K562 (cell line): ENCODE measurements around the gene B9D2. TPM values are rescaled to one million over a fixed set of nuclear protein-coding genes. Genes with fewer than 3 reads are reported as not detected.

Experiments used
- ARID1B ChIP-seq: fragments of 450-650 bp; IDR thresholded peaks from 2 replicates; pipeline ENCODE4 v1.6.1; 2016; ENCODE audit warnings: antibody characterized with exemption, mild to moderate bottlenecking, inconsistent platforms
- BACH1 ChIP-seq: fragments of 200-800 bp; sonication (Bioruptor generic); IDR thresholded peaks from 2 replicates; pipeline ENCODE4 v1.6.1; 2016; ENCODE audit warnings: missing genetic modification characterization, missing compliant biosample characterization
- BRD9 ChIP-seq: fragments of 450-650 bp; IDR thresholded peaks from 2 replicates; pipeline ENCODE4 v1.6.1; 2018; ENCODE audit warnings: low read depth; ENCODE audit not compliant: partially characterized antibody
- CBFA2T3 ChIP-seq: fragments of 450-650 bp; IDR thresholded peaks from 2 replicates; pipeline ENCODE4 v1.6.1; 2017
- CBX3 ChIP-seq, 2 experiments: IDR thresholded peaks; 1 replicate in 1 of 2; 2 replicates in 1 of 2; pipeline ENCODE4 v1.6.1; 2012; ENCODE audit warnings: inconsistent platforms in 2 of 2, low read length in 2 of 2, borderline replicate concordance in 1 of 2, control low read depth in 1 of 2
- E2F3 ChIP-seq: fragments of 250-450 bp; sonication (Bioruptor Pico); IDR thresholded peaks from 2 replicates; pipeline ENCODE4 v1.4.0; 2020; ENCODE audit warnings: mild to moderate bottlenecking
- ETS2 ChIP-seq: IDR thresholded peaks from 2 replicates; pipeline ENCODE4 v1.6.1; 2016; ENCODE audit warnings: borderline replicate concordance, missing genetic modification characterization, mild to moderate bottlenecking, moderate library complexity, missing compliant biosample characterization; ENCODE audit not compliant: poor library complexity, severe bottlenecking
- ETV1 ChIP-seq: fragments of 450-650 bp; conservative IDR thresholded peaks from 2 replicates; pipeline ENCODE4 v1.6.1; 2016; ENCODE audit warnings: missing genetic modification characterization, control low read depth, low read depth, missing compliant biosample characterization
- EWSR1 ChIP-seq: fragments of 450-650 bp; IDR thresholded peaks from 2 replicates; pipeline ENCODE4 v1.6.1; 2018; ENCODE audit warnings: borderline replicate concordance, mild to moderate bottlenecking, low read depth, moderate library complexity; ENCODE audit not compliant: partially characterized antibody
- KAT7 ChIP-seq: sonication (generic); formaldehyde crosslinking; IDR thresholded peaks from 2 replicates; pipeline ENCODE4 v1.8.0; 2022; ENCODE audit warnings: missing genetic modification reagents, mild to moderate bottlenecking, borderline replicate concordance
- NCOA2 ChIP-seq, 2 experiments: fragments of 450-650 bp; IDR thresholded peaks; 2 replicates each; pipeline ENCODE4 v1.6.1; 2018; ENCODE audit warnings: mild to moderate bottlenecking in 2 of 2, moderate library complexity in 1 of 2; ENCODE audit not compliant: partially characterized antibody in 2 of 2
- NRF1 ChIP-seq, 2 experiments: fragments of 450-650 bp; IDR thresholded peaks in 1 of 2; conservative IDR thresholded peaks in 1 of 2; 2 replicates each; pipeline ENCODE4 v1.6.1; 2014; ENCODE audit warnings: mild to moderate bottlenecking in 2 of 2
- PPARD ChIP-seq: fragments of 250-450 bp; sonication (Bioruptor Pico); IDR thresholded peaks from 2 replicates; pipeline ENCODE4 v1.8.0; 2022; ENCODE audit warnings: inconsistent platforms, mild to moderate bottlenecking, moderate library complexity
- RBFOX2 ChIP-seq: fragments of 200-400 bp; formaldehyde crosslinking; IDR thresholded peaks from 2 replicates; pipeline ENCODE4 v1.6.1; 2017; ENCODE audit warnings: low read depth, mild to moderate bottlenecking, low read length, moderate library complexity
- RCOR1 ChIP-seq, 2 experiments: IDR thresholded peaks; 2 replicates each; pipeline ENCODE4 v1.6.1; 2012; ENCODE audit warnings: low read depth in 2 of 2, low read length in 2 of 2, borderline replicate concordance in 1 of 2, improper control_type of control experiment in 1 of 2
- SIRT6 ChIP-seq: IDR thresholded peaks from one replicate; pipeline ENCODE4 v1.6.1; 2012; ENCODE audit warnings: low read depth, mild to moderate bottlenecking, control low read depth, inconsistent platforms, low read length, moderate library complexity
- SOX6 ChIP-seq: fragments of 450-650 bp; IDR thresholded peaks from 2 replicates; pipeline ENCODE4 v1.6.1; 2014; ENCODE audit warnings: mild to moderate bottlenecking
- SREBF2 ChIP-seq: sonication (generic); formaldehyde crosslinking; IDR thresholded peaks from 2 replicates; pipeline ENCODE4 v1.4.0; 2020; ENCODE audit warnings: mild to moderate bottlenecking, missing genetic modification reagents
- TAF1 ChIP-seq: IDR thresholded peaks from 2 replicates; pipeline ENCODE4 v1.6.1; 2011; ENCODE audit warnings: mild to moderate bottlenecking, low read length, moderate library complexity; ENCODE audit not compliant: insufficient read depth, control insufficient read depth, severe bottlenecking; ENCODE audit errors: extremely low read depth
- TGIF2 ChIP-seq: sonication (generic); formaldehyde crosslinking; IDR thresholded peaks from 2 replicates; pipeline ENCODE4 v1.8.1; 2022; ENCODE audit warnings: mild to moderate bottlenecking, missing genetic modification reagents, moderate library complexity
- XRCC5 ChIP-seq: fragments of 200-400 bp; formaldehyde crosslinking; IDR thresholded peaks from 2 replicates; pipeline ENCODE4 v1.6.1; 2017; ENCODE audit warnings: low read depth, mild to moderate bottlenecking, low read length
- ZNF316 ChIP-seq: fragments of 450-650 bp; IDR thresholded peaks from 2 replicates; pipeline ENCODE4 v1.6.1; 2016
- ZNF561 ChIP-seq: fragments of 450-650 bp; formaldehyde crosslinking; conservative IDR thresholded peaks from 2 replicates; pipeline ENCODE4 v1.4.0; 2020; ENCODE audit warnings: mild to moderate bottlenecking, moderate library complexity
- ZNF57 ChIP-seq: fragments of 450-650 bp; formaldehyde crosslinking; IDR thresholded peaks from 2 replicates; pipeline ENCODE4 v1.4.0; 2020; ENCODE audit warnings: mild to moderate bottlenecking, moderate library complexity
- ZNF583 ChIP-seq: fragments of 250-450 bp; sonication (Bioruptor Pico); IDR thresholded peaks from 2 replicates; pipeline ENCODE4 v1.4.0; 2020
- ZNF707 ChIP-seq: fragments of 250-450 bp; sonication (Bioruptor Pico); conservative IDR thresholded peaks from 2 replicates; pipeline ENCODE4 v1.8.0; 2022; ENCODE audit warnings: inconsistent platforms, mild to moderate bottlenecking, moderate library complexity
- ZZZ3 ChIP-seq: fragments of 450-650 bp; IDR thresholded peaks from 2 replicates; pipeline ENCODE4 v1.6.1; 2016; ENCODE audit warnings: antibody characterized with exemption, mild to moderate bottlenecking, moderate library complexity
- polyA plus RNA-seq, 8 experiments: library from polyadenylated mRNA; depleted of rRNA in 4 of 8; stranded (reverse) in 5 of 8; unstranded in 3 of 8; fragments of >200 nt; fragmentation: Nextera tagmentation in 2 of 8; fragmentation: Illumina TruSeq in 1 of 8; extraction: Ambion mirVana in 2 of 8; extraction: Trizol in 1 of 8; gene quantifications; 2 replicates each; pipeline versions ENCODE4 v1.2.1 to v1.2.3, GENCODE V29; 2011 to 2014; ENCODE audit warnings: inconsistent platforms in 1 of 8, missing spikeins in 1 of 8
- total RNA-seq, 7 experiments: library from RNA; depleted of rRNA in 6 of 7; stranded (reverse); fragments of >200 nt in 6 of 7; fragmentation: Illumina TruSeq in 2 of 7; extraction: Trizol in 2 of 7; gene quantifications; 2 replicates each; pipeline versions ENCODE4 v1.2.1 to v1.2.3, GENCODE V29; 2011 to 2021; ENCODE audit warnings: low replicate concordance in 1 of 7
- TF ChIP-seq, protein P1 (sequence below): fragments of 450-650 bp; formaldehyde crosslinking; IDR thresholded peaks from 2 replicates; pipeline ENCODE4 v1.4.0; 2020; ENCODE audit warnings: mild to moderate bottlenecking, moderate library complexity
- TF ChIP-seq, protein P2 (sequence below): IDR thresholded peaks from 2 replicates; pipeline ENCODE4 v1.6.1; 2016; ENCODE audit warnings: missing genetic modification characterization, missing compliant biosample characterization

B9D2 gene
- total and polyA plus RNA-seq, 9 of the 15 experiments (the other 6 are each of a cell fraction or from before 2014, with no cell fraction given), result 0.83 to 6.9 (median 2.8) TPM

DNA sequence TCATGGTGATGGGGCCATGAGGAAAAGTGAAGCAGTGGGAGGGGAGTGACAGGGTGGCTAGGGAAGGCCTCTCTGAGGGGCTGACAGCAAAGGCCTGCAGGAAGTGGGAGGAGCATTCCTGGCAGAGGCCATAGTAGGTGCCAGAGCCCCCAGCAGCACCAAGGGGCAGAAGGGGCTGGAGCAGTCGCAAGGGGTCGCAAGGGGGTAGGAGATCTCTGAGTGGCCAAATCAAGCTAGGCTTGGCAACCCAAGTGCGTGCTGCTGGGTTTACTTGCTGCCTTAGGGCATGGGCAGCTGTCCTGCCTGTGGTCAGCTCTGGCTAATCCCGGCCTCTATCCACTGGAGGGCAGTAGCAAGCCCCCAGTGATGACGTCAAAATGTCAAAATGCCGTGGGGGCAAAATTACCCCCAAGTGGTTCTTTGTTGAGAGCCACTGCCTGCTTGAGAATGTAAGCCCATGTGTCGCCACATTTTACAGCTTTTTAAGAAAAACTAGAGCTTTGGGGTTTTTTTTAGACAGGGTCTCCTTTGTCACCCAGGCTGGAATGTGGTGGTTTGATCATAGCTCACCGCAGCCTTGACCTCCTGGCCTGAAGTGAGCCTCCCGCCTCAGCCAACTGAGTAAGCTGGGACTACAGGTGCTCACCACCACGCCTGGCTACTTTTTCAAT is 42.2 kb downstream of the B9D2 start (continued):
- TF ChIP-seq CBX3 (IDR thresholded peaks at IDR 0.05; ENCODE audit: borderline replicate concordance in 1 of 2, low read length in 2 of 2), result no peak; a peak in 1 of 3 replicates
- no peak for TF ChIP-seq ZNF707 (CRISPR knock-in tag)
- no peak for TF ChIP-seq BRD9
- 0 out of 2 replicates have a peak, but pooled peaks have one; percentile 24 for TF ChIP-seq BACH1
- TF ChIP-seq EWSR1, result no peak
- TF ChIP-seq TAF1, result no peak
- no peak for TF ChIP-seq ZNF57
- TF ChIP-seq PPARD (CRISPR knock-in tag), result no peak
- TF ChIP-seq RCOR1 (IDR thresholded peaks at IDR 0.05; ENCODE audit: borderline replicate concordance in 1 of 2, low read depth in 2 of 2, low read length in 2 of 2), result 0 out of 4 replicates have a peak, but pooled peaks of 1 of the 2 experiments have one; percentile 9
- no peak for TF ChIP-seq NCOA2 (IDR thresholded peaks at IDR 0.05; ENCODE audit: partially characterized antibody in 2 of 2)
- TF ChIP-seq ZNF583 (CRISPR knock-in tag), result no peak
- TF ChIP-seq ETS2 (tag), result no peak
- TF ChIP-seq ARID1B, result peak; percentile 51
- TF ChIP-seq CBFA2T3, result peak; percentile 39
- TF ChIP-seq ZZZ3, result no peak
- TF ChIP-seq E2F3 (CRISPR knock-in tag), result no peak
- TF ChIP-seq, protein P1, sequence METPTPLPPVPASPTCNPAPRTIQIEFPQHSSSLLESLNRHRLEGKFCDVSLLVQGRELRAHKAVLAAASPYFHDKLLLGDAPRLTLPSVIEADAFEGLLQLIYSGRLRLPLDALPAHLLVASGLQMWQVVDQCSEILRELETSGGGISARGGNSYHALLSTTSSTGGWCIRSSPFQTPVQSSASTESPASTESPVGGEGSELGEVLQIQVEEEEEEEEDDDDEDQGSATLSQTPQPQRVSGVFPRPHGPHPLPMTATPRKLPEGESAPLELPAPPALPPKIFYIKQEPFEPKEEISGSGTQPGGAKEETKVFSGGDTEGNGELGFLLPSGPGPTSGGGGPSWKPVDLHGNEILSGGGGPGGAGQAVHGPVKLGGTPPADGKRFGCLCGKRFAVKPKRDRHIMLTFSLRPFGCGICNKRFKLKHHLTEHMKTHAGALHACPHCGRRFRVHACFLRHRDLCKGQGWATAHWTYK (CRISPR knock-in tag), result no peak
- TF ChIP-seq ETV1 (tag), result no peak
- TF ChIP-seq KAT7 (CRISPR knock-in tag), result no peak
- no peak for TF ChIP-seq ZNF561 (CRISPR knock-in tag)
- TF ChIP-seq SIRT6, result no peak
- TF ChIP-seq NRF1 (conservative IDR thresholded peaks at IDR 0.05 in 1 of 2, IDR thresholded peaks at IDR 0.05 in 1 of 2), result no peak
- TF ChIP-seq TGIF2 (CRISPR knock-in tag), result no peak
- TF ChIP-seq, protein P2, sequence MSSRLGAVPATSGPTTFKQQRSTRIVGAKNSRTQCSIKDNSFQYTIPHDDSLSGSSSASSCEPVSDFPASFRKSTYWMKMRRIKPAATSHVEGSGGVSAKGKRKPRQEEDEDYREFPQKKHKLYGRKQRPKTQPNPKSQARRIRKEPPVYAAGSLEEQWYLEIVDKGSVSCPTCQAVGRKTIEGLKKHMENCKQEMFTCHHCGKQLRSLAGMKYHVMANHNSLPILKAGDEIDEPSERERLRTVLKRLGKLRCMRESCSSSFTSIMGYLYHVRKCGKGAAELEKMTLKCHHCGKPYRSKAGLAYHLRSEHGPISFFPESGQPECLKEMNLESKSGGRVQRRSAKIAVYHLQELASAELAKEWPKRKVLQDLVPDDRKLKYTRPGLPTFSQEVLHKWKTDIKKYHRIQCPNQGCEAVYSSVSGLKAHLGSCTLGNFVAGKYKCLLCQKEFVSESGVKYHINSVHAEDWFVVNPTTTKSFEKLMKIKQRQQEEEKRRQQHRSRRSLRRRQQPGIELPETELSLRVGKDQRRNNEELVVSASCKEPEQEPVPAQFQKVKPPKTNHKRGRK (tag), result no peak
- TF ChIP-seq SOX6, result no peak
- TF ChIP-seq RBFOX2, result peak; percentile 46
- TF ChIP-seq SREBF2 (CRISPR knock-in tag), result no peak
- peak; percentile 75; the same call in 1 of the 2 replicates for TF ChIP-seq XRCC5
- TF ChIP-seq ZNF316, result no peak
